ENCODE measurements around the gene HPS1.

The HPS1 gene

GRCh38 chr10:98433371-98433770, 13.4 kb downstream of the HPS1 start:
- H2BK5ac ChIP-seq (ENCODE audit: low read length) = no peak overlapping the region
- H3K36me3 ChIP-seq (replicated peaks in 1 of 2; ENCODE audit: control insufficient read depth in 2 of 2, insufficient read depth in 2 of 2, low read length in 2 of 2) = peaks cover 43 to 67% of the 10 kb centered on the region in 2 donors
- H3K23ac ChIP-seq (ENCODE audit: low read depth, low read length, poor library complexity) = no peak overlapping the region
- DNase-seq (ENCODE audit: low spot score) = no peak
- peaks cover 12 to 30% of the 10 kb centered on the region in 2 donors for H3K9me3 ChIP-seq (replicated peaks in 1 of 2; ENCODE audit: control insufficient read depth in 2 of 2, insufficient read depth in 1 of 2, low read depth in 1 of 2, low read length in 2 of 2)
- no CpG with 5 or more reads among the region's 1 CpG for WGBS, 2 donors (ENCODE audit: extremely low coverage in 2 of 2, insufficient read length in 2 of 2, insufficient replicate concordance in 1 of 2)
- no peaks in the 10 kb centered on the region for H3K79me1 ChIP-seq (ENCODE audit: low read depth, low read length)
- no peaks in the 10 kb centered on the region for H3K4me1 ChIP-seq (ENCODE audit: control insufficient read depth in 2 of 2, insufficient read depth in 1 of 2, low read depth in 1 of 2, low read length in 2 of 2)
- H3K14ac ChIP-seq (ENCODE audit: low read length) = no peak overlapping the region
- H3K4me2 ChIP-seq (ENCODE audit: insufficient read depth, low read length, poor library complexity, severe bottlenecking) = no peak overlapping the region
- no peak overlapping the region for H4K91ac ChIP-seq (ENCODE audit: low read depth, low read length, poor library complexity)
- no peak overlapping the region for H3K18ac ChIP-seq (ENCODE audit: low read length)
- H4K8ac ChIP-seq (ENCODE audit: low read depth, low read length) = no peak overlapping the region
- H3K4me3 ChIP-seq (ENCODE audit: low read length in 2 of 2) = no peak overlapping the region
- H3K27ac ChIP-seq (replicated peaks; ENCODE audit: low read length) = no peak overlapping the region
- no peak overlapping the region for H2AFZ ChIP-seq (ENCODE audit: low read length)
- H2AK5ac ChIP-seq (ENCODE audit: low read depth, low read length) = no peak overlapping the region
- no peak overlapping the region for H2BK12ac ChIP-seq (ENCODE audit: low read length)
- no peak overlapping the region for H2BK15ac ChIP-seq (ENCODE audit: low read length)
- H3K9ac ChIP-seq (ENCODE audit: low read depth, low read length, poor library complexity) = no peak overlapping the region
- H3K27me3 ChIP-seq (ENCODE audit: control insufficient read depth in 3 of 3, insufficient read depth in 3 of 3, low read depth in 1 of 3, low read length in 3 of 3) = no peaks in the 10 kb centered on the region
- no peak overlapping the region for H2BK120ac ChIP-seq (ENCODE audit: low read depth, low read length)
- H3K4ac ChIP-seq (ENCODE audit: low read length) = no peak overlapping the region

GRCh38 chr10:98432330-98432729, 14.4 kb downstream of the HPS1 start:
- no peak overlapping the region for H2BK12ac ChIP-seq (ENCODE audit: low read length)
- H3K14ac ChIP-seq (ENCODE audit: low read length) = no peak overlapping the region
- no peaks in the 10 kb centered on the region for H3K79me1 ChIP-seq (ENCODE audit: low read depth, low read length)
- H2BK15ac ChIP-seq (ENCODE audit: low read length) = no peak overlapping the region
- no peak overlapping the region for H3K4me3 ChIP-seq (ENCODE audit: low read length in 2 of 2)
- H3K36me3 ChIP-seq (replicated peaks in 1 of 2; ENCODE audit: control insufficient read depth in 2 of 2, insufficient read depth in 2 of 2, low read length in 2 of 2) = peaks cover 43 to 76% of the 10 kb centered on the region in 2 donors
- no peaks in the 10 kb centered on the region for H3K4me1 ChIP-seq (ENCODE audit: control insufficient read depth in 2 of 2, insufficient read depth in 1 of 2, low read depth in 1 of 2, low read length in 2 of 2)
- no peak overlapping the region for H4K91ac ChIP-seq (ENCODE audit: low read depth, low read length, poor library complexity)
- peaks cover 12 to 30% of the 10 kb centered on the region in 2 donors for H3K9me3 ChIP-seq (replicated peaks in 1 of 2; ENCODE audit: control insufficient read depth in 2 of 2, insufficient read depth in 1 of 2, low read depth in 1 of 2, low read length in 2 of 2)
- no peak overlapping the region for H3K27ac ChIP-seq (replicated peaks; ENCODE audit: low read length)
- WGBS, 2 donors (ENCODE audit: extremely low coverage in 2 of 2, insufficient read length in 2 of 2, insufficient replicate concordance in 1 of 2) = no CpG with 5 or more reads among the region's 1 CpG
- H2BK5ac ChIP-seq (ENCODE audit: low read length) = no peak overlapping the region
- H4K8ac ChIP-seq (ENCODE audit: low read depth, low read length) = no peak overlapping the region
- no peak overlapping the region for H2AFZ ChIP-seq (ENCODE audit: low read length)
- H3K18ac ChIP-seq (ENCODE audit: low read length) = no peak overlapping the region
- no peak overlapping the region for H3K9ac ChIP-seq (ENCODE audit: low read depth, low read length, poor library complexity)
- no peak overlapping the region for H2BK120ac ChIP-seq (ENCODE audit: low read depth, low read length)
- H2AK5ac ChIP-seq (ENCODE audit: low read depth, low read length) = no peak overlapping the region
- no peak overlapping the region for H3K23ac ChIP-seq (ENCODE audit: low read depth, low read length, poor library complexity)
- DNase-seq (ENCODE audit: low spot score) = no peak
- H3K4ac ChIP-seq (ENCODE audit: low read length) = no peak overlapping the region
- H3K27me3 ChIP-seq (ENCODE audit: control insufficient read depth in 3 of 3, insufficient read depth in 3 of 3, low read depth in 1 of 3, low read length in 3 of 3) = no peaks in the 10 kb centered on the region
- no peak overlapping the region for H3K4me2 ChIP-seq (ENCODE audit: insufficient read depth, low read length, poor library complexity, severe bottlenecking)

- Histone ChIP-seq H3K9ac (ENCODE audit: low read depth, low read length, poor library complexity) (no peak overlapping the region), H2BK15ac (ENCODE audit: low read length) (no peak overlapping the region), H2BK120ac (ENCODE audit: low read depth, low read length) (no peak overlapping the region), H3K14ac (ENCODE audit: low read length) (no peak overlapping the region), H4K91ac (ENCODE audit: low read depth, low read length, poor library complexity) (no peak overlapping the region), H3K23ac (ENCODE audit: low read depth, low read length, poor library complexity) (no peak overlapping the region), H3K36me3 (replicated peaks in 1 of 2; ENCODE audit: control insufficient read depth in 2 of 2, insufficient read depth in 2 of 2, low read length in 2 of 2) (peaks cover 43 to 82% of the 10 kb centered on the region in 2 donors), H3K27me3 (ENCODE audit: control insufficient read depth in 3 of 3, insufficient read depth in 3 of 3, low read depth in 1 of 3, low read length in 3 of 3) (no peaks in the 10 kb centered on the region), H3K18ac (ENCODE audit: low read length) (no peak overlapping the region), H3K27ac (replicated peaks; ENCODE audit: low read length) (no peak overlapping the region), H2AK5ac (ENCODE audit: low read depth, low read length) (no peak overlapping the region), H3K79me1 (ENCODE audit: low read depth, low read length) (no peaks in the 10 kb centered on the region), H2BK5ac (ENCODE audit: low read length) (no peak overlapping the region), H3K4me1 (ENCODE audit: control insufficient read depth in 2 of 2, insufficient read depth in 1 of 2, low read depth in 1 of 2, low read length in 2 of 2) (no peaks in the 10 kb centered on the region), H3K9me3 (replicated peaks in 1 of 2; ENCODE audit: control insufficient read depth in 2 of 2, insufficient read depth in 1 of 2, low read depth in 1 of 2, low read length in 2 of 2) (peaks cover 12 to 30% of the 10 kb centered on the region in 2 donors), H2AFZ (ENCODE audit: low read length) (no peak overlapping the region), H2BK12ac (ENCODE audit: low read length) (no peak overlapping the region), H3K4me3 (ENCODE audit: low read length in 2 of 2) (no peak overlapping the region), H4K8ac (ENCODE audit: low read depth, low read length) (no peak overlapping the region), H3K4ac (ENCODE audit: low read length) (no peak overlapping the region), H3K4me2 (ENCODE audit: insufficient read depth, low read length, poor library complexity, severe bottlenecking) (no peak overlapping the region)
- no peak for DNase-seq (ENCODE audit: low spot score)
- WGBS, 2 donors (ENCODE audit: extremely low coverage in 2 of 2, insufficient read length in 2 of 2, insufficient replicate concordance in 1 of 2) = no CpG with 5 or more reads among the region's 8 CpGs
These were observed 15.7 kb downstream of the HPS1 start for GRCh38 chr10:98431016-98431415.

- Histone ChIP-seq H3K36me3 (replicated peaks in 1 of 2; ENCODE audit: control insufficient read depth in 2 of 2, insufficient read depth in 2 of 2, low read length in 2 of 2) (peaks cover 38 to 78% of the 10 kb centered on the region in 2 donors), H3K4me3 (ENCODE audit: low read length in 2 of 2) (no peak overlapping the region), H2BK5ac (ENCODE audit: low read length) (no peak overlapping the region), H3K18ac (ENCODE audit: low read length) (no peak overlapping the region), H2AFZ (ENCODE audit: low read length) (no peak overlapping the region), H2BK120ac (ENCODE audit: low read depth, low read length) (no peak overlapping the region), H2AK5ac (ENCODE audit: low read depth, low read length) (no peak overlapping the region), H3K23ac (ENCODE audit: low read depth, low read length, poor library complexity) (no peak overlapping the region), H3K4me2 (ENCODE audit: insufficient read depth, low read length, poor library complexity, severe bottlenecking) (no peak overlapping the region), H3K27me3 (ENCODE audit: control insufficient read depth in 3 of 3, insufficient read depth in 3 of 3, low read depth in 1 of 3, low read length in 3 of 3) (no peaks in the 10 kb centered on the region), H4K91ac (ENCODE audit: low read depth, low read length, poor library complexity) (no peak overlapping the region), H3K79me1 (ENCODE audit: low read depth, low read length) (no peaks in the 10 kb centered on the region), H4K8ac (ENCODE audit: low read depth, low read length) (no peak overlapping the region), H3K9ac (ENCODE audit: low read depth, low read length, poor library complexity) (peak overlapping the region; percentile 30), H3K4ac (ENCODE audit: low read length) (no peak overlapping the region), H3K27ac (replicated peaks; ENCODE audit: low read length) (no peak overlapping the region), H2BK12ac (ENCODE audit: low read length) (no peak overlapping the region), H3K4me1 (ENCODE audit: control insufficient read depth in 2 of 2, insufficient read depth in 1 of 2, low read depth in 1 of 2, low read length in 2 of 2) (no peaks in the 10 kb centered on the region), H3K9me3 (replicated peaks in 1 of 2; ENCODE audit: control insufficient read depth in 2 of 2, insufficient read depth in 1 of 2, low read depth in 1 of 2, low read length in 2 of 2) (peaks cover 12 to 30% of the 10 kb centered on the region in 2 donors), H2BK15ac (ENCODE audit: low read length) (no peak overlapping the region), H3K14ac (ENCODE audit: low read length) (no peak overlapping the region)
- no peak for DNase-seq (ENCODE audit: low spot score)
- no CpG with 5 or more reads among the region's 8 CpGs for WGBS, 2 donors (ENCODE audit: extremely low coverage in 2 of 2, insufficient read length in 2 of 2, insufficient replicate concordance in 1 of 2)
These were observed 16.3 kb downstream of the HPS1 start for GRCh38 chr10:98430427-98430826.

Data from neuronal stem cell (in vitro differentiated cells).